ENCODE measurements around the gene ZNF474. TPM values are rescaled to one million over a fixed set of nuclear protein-coding genes. Genes with fewer than 3 reads are reported as not detected.

ZNF474 gene
- total RNA-seq, 1 donor = 0.09 TPM

- TF ChIP-seq, protein P1, sequence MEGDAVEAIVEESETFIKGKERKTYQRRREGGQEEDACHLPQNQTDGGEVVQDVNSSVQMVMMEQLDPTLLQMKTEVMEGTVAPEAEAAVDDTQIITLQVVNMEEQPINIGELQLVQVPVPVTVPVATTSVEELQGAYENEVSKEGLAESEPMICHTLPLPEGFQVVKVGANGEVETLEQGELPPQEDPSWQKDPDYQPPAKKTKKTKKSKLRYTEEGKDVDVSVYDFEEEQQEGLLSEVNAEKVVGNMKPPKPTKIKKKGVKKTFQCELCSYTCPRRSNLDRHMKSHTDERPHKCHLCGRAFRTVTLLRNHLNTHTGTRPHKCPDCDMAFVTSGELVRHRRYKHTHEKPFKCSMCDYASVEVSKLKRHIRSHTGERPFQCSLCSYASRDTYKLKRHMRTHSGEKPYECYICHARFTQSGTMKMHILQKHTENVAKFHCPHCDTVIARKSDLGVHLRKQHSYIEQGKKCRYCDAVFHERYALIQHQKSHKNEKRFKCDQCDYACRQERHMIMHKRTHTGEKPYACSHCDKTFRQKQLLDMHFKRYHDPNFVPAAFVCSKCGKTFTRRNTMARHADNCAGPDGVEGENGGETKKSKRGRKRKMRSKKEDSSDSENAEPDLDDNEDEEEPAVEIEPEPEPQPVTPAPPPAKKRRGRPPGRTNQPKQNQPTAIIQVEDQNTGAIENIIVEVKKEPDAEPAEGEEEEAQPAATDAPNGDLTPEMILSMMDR (IDR thresholded peaks at IDR 0.05; ENCODE audit: insufficient read depth, low read length) = no peak
- H3K4me3 ChIP-seq (ENCODE audit: low read depth, low read length) = no peak overlapping the region
- no peak for DNase-seq (ENCODE audit: low read depth)
These were observed 47.8 kb downstream of the ZNF474 start for GRCh38 chr5:122177161-122177560.

DNA sequence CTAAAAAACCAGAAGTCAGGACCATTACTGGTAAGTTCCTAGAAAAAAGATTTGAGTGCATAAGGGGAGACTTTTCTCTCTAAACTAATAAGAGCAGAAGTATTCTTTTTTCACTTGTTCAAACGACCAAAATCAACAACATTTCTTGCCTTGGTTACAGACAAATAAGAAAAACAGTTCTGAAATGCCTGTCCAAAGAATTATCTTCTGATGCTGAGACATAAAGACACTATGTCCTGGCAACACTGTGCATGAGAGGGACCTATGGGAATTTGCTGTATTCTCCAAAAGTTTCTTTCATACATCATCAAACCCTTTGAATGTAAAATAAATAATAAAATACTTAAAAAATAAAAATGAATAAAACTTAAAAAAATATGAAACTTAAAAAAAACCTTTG, 50.4 kb downstream of the ZNF474 start:
- no peak for DNase-seq (ENCODE audit: low read depth)
- no peak overlapping the region for H3K4me3 ChIP-seq (ENCODE audit: low read depth, low read length)
- TF ChIP-seq, protein P1 (IDR thresholded peaks at IDR 0.05; ENCODE audit: insufficient read depth, low read length) = no peak

DNA sequence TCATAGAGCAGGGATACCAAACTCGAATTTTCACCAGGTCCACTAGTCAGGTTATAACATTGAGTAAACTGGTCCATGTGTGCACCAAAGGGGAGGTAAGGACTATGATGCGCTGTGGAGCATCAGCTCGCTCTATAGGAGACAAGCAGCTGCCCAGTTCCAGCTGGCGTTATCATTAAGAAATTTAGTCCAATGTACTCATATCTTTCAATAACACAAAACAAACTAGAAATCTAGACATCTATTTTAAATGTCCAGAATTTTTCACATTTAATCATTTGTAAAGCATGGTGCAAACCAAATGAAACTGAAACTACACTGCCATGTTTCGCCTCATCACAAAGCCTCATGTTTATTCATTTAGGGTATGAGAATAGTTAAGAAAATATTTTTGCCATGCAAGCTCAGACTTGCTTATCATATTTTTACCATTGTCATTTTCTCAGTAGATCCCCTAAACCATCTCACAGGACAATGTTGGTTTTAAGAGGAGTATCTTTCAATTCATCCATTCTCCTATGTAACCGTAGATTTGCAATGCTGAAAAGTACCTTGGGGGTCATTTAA, 50.9 kb downstream of the ZNF474 start:
- H3K4me3 ChIP-seq (ENCODE audit: low read depth, low read length) = no peak overlapping the region
- DNase-seq (ENCODE audit: low read depth) = no peak
- TF ChIP-seq, protein P1 (IDR thresholded peaks at IDR 0.05; ENCODE audit: insufficient read depth, low read length) = no peak

- no peak overlapping the region for H3K4me3 ChIP-seq (ENCODE audit: low read depth, low read length)
- peak; percentile 84 for DNase-seq (ENCODE audit: low read depth)
- TF ChIP-seq, protein P1 (IDR thresholded peaks at IDR 0.05; ENCODE audit: insufficient read depth, low read length) = peak; percentile 2
These were observed 51.7 kb downstream of the ZNF474 start for GRCh38 chr5:122180863-122181548.

- TF ChIP-seq, protein P1 (IDR thresholded peaks at IDR 0.05; ENCODE audit: insufficient read depth, low read length) = no peak
- DNase-seq (ENCODE audit: low read depth) = peak; percentile 39
- H3K4me3 ChIP-seq (ENCODE audit: low read depth, low read length) = peak overlapping the region; percentile 3
These were observed 52.5 kb downstream of the ZNF474 start for GRCh38 chr5:122181863-122182262.

DNA sequence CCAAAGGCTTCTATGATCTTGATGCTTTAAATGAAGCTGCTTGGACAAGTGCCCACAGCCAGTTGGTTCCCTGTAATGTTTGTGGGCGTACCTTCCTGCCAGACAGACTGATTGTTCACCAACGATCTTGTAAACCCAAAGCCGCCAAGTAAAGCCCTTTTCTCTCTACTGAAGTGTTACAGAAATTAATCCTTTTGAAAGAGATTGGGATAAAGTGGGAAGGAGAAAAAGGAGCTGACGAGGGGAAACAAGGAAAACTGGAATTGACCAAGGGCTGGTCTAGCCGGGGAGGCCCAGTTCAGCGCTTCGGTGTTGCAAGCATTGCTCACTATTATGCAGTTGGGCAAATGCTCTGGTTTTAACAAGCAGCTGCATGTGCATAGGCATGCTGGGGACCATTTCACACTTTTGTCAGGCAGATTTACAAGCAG, 53.2 kb downstream of the ZNF474 start:
- TF ChIP-seq, protein P1 (IDR thresholded peaks at IDR 0.05; ENCODE audit: insufficient read depth, low read length) = no peak
- H3K4me3 ChIP-seq (ENCODE audit: low read depth, low read length) = peak overlapping the region; percentile 19
- peak; percentile 88 for DNase-seq (ENCODE audit: low read depth)
